Activated CD8-positive, alpha-beta memory T cell treated with anti-CD3 and anti-CD28 coated beads for 36 hours (primary cell): ENCODE data around the gene PRKCH. TPM values are rescaled to one million over a fixed set of nuclear protein-coding genes. Genes with fewer than 3 reads are reported as not detected.

ENCODE experiments used
- CTCF ChIA-PET: fragments of 350-600 bp; sonication (Branson Sonifier 250); formaldehyde crosslinking; loops from one replicate; lab custom pipeline; 2021; ENCODE audit warnings: antibody characterized with exemption; lab: Charles Lee
- POLR2A ChIA-PET: fragments of 350-600 bp; sonication (Branson Sonifier 250); formaldehyde crosslinking; loops from one replicate; lab custom pipeline; 2021; ENCODE audit warnings: antibody characterized with exemption; lab: Charles Lee
- total RNA-seq, 2 experiments: library from RNA; stranded (reverse); gene quantifications; one replicate each; pipeline ENCODE4 v1.2.3, GENCODE V29; 2021

The PRKCH gene
- total RNA-seq, 2 experiments from 2014 or later = 185 to 189 TPM

DNA sequence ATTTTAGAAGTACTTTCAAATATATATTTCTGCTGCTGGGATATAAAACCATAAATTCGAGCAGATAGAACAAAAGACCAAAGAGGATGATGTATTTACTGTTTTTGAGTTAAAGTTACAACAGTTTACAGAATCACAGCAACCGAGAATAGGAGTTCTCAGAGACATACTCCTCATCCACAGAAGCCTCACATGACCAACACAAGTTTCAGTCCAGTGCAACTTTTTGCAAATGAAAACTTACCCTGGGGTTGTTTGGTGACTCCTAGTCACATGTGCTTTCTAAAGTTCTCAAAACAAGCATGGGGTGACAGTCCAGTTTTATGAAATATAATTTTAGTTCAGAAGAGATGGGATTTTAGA is 117.1 kb downstream of the PRKCH start:
- ChIA-PET CTCF (interaction anchor here (1.5 kb wide), 1 partner anchor 87 kb away, joined by 3 read pairs; no protein-coding TSS in a partner anchor), POLR2A (no interaction called here)

DNA sequence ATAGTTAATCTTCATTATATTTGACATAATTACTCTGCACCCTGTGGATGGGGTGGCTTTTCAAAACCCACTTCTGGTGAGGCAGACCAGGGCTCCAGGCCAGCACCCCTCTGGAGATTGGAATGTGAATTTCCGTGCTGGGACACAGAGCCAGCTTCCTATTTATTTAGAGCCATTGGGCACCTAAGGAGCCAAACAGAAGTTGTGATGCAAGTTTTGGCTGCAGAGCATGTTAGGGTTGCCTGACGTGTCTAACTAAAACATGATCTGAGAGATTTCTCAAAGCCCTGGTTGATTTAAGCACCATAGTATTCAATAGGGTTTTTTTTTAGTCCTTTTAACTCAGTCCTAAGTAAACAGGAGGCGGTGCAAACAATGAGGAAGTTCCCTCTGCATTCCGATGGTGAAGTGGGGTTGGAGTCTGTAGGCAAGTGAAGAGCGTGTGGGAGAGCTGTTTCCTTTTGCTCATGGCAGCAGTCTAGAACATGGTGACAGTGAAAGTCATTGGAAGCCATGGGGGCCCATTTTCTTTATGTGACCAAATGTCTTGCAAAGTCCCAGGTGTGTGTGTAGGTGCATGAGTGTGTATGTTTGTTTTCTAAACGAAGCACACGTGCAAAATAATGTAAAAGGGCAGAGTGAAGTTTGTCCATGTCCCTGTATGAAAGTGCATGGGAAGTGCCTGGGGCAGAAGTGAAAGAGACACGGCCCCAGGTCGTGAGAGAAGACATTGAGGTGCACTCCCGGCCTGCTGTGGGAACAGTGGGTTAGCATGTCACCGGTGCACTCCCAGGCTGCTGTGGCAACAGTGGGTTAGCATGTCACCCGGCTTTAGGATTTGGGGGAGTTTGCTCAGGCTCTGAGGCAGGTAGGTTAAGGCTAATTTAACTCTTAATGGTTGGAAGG is 117.7 kb downstream of the PRKCH start:
- ChIA-PET POLR2A (no interaction called here), CTCF (interaction anchor here (1.4 to 1.5 kb wide), 3 partner anchors 11 to 88 kb away, joined by 3 to 6 read pairs (median 3); no protein-coding TSS in a partner anchor)

DNA sequence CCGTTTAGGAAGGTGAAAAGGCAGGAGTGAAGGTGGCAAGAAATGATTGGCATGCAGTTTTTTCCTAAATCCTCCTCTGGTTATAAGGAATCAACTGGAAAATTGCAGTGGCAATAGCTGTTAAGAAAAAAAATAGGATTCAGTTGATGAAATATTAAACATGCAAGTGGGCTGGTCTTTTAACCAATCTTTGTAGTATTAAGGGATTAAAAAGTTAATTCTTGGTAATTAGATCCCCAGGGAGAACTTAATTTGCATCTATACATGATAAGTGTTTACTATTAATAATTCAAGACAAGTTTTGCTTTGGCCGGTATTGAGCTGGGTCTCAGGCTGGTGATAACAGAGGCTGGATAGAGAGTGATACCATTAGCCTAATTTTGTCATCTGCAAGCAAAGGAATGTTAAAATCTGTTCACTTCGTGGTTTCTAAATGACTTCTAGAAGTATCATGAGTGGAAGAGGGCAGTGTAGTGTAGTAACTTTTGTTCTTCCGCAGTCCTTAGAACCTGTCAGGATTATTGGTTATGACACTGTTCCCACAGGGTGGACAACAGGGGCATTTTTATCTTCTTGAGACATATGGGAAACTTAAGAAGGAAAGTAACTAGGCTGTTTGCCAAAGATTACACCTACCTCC is 118.5 kb downstream of the PRKCH start:
- ChIA-PET POLR2A (interaction anchor here (0.7 kb wide), 1 partner anchor 1843 kb away, joined by 3 read pairs; no protein-coding TSS in a partner anchor), CTCF (interaction anchor here (1.4 to 1.5 kb wide), 3 partner anchors 10 to 88 kb away, joined by 3 to 6 read pairs (median 3); no protein-coding TSS in a partner anchor)

DNA sequence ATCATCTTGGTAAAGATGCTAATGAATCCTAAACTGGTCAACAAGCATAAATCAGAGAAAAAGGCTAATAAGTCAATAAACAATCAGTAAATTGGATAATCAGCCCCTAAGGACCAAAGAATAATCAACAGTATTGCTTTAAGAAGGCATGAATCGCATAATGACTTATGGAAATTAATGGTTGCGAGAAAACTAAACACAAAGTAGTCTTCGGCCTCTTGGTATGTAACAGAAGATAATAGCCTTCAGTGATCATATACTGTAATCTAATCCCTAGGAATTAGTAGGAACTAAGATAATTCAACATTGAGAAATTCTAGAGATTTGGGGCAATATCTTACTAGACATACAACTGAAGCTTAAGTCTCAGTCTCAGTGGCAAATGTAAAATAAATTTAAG is 122.1 kb downstream of the PRKCH start:
- ChIA-PET CTCF (no interaction called here), POLR2A (interaction anchor here (0.9 kb wide), 1 partner anchor 58 kb away, joined by 3 read pairs; no protein-coding TSS in a partner anchor)

DNA sequence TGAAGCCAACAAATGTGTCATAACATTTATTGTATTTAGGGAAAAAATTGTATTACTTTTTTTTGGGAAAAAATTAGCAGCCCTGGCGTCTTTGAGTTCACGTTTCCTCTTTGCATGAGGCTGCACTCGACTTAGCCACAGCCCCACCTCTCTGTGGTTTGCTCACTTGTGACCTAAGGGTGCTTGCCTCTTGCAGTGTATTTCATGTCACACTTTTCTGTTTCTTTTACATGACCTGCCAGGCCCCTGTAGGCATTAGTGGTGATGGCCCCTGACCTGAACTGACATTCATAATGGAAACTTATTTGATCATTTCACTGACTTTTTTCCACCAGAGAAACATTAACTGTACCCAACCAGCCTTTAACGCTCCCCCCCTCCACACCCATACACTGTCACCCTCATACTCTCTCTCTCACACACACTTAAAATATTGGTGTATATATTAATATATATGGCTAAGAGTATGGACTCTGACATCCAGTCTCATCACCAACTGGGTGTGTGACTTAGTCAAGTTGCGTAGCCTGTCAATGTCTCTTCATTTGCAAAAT is 122.9 kb downstream of the PRKCH start:
- ChIA-PET POLR2A (no interaction called here), CTCF (no interaction called here)

DNA sequence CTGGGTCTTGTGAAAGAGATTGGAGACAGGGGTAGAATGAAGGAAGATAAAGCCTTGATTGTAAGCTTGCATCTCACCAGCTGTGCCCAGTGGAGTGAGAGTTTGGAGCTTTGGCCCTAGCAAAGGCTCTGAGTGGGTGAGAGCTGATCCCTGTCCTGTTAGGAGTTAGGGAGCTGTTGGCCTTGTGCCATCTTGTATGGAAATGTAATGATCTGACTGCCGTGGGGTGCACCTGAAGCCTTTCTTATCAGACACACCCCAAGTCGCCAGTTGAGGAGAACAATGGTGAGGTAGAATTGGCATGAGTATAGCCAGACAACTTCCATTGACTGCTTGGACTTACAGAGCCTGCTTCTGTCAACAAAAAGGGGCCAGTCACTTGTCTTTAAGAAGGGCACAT is 130.1 kb downstream of the PRKCH start:
- ChIA-PET CTCF (interaction anchor here (0.9 to 1.4 kb wide), 4 partner anchors 19 to 129 kb away, joined by 3 to 5 read pairs (median 4); no protein-coding TSS in a partner anchor), POLR2A (no interaction called here)

DNA sequence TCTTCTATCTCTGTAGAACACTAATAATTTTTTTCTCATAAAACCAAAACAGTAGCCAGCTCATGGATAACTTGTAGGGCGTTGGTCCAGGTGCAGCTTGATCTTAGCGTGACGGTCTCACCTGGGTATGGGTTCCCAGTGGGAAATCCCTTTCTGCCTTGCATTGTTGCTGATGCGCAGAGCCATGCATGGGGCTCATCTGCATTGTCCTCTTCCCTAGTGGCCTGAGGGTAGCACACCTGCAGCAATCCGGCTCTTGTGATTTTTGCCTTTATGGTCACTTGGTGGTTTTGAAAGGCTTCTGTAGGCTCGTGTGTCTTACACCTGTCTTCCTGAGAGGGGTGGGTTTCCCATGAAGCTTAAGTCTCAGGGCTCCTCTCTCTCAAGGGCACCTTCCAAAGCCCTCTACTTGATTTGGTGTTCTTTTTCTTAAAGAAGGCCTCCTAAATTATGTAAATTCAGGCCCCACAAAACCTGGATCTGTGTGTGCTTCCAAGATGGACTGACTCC is 130.6 kb downstream of the PRKCH start:
- CTCF ChIA-PET = interaction anchor here (0.9 to 1.4 kb wide), 6 partner anchors 19 to 130 kb away, joined by 3 to 5 read pairs (median 4); no protein-coding TSS in a partner anchor

DNA sequence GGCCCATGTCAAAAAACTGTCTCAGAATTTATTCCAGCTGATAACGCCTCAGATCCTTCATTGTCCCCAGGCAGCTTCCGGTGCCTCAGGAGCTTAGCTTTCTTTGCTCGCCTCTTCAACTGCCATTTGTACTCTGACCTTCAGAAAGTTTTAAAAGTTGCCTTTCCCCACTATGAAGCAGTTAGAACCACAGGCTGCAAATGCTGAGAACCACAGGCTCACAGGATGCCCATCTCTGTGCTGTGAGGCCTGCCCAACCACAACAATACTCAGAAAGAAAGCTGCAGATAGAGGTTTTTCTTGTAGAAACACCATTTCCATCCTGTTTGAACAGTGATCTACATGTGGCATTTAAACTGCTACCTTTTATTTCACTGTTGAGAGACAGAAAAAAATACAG is 131.1 kb downstream of the PRKCH start:
- ChIA-PET CTCF (interaction anchor here (0.5 to 1.4 kb wide), 6 partner anchors 10 to 385 kb away, joined by 3 to 5 read pairs (median 3); no protein-coding TSS in a partner anchor), POLR2A (interaction anchor here (0.6 to 1.0 kb wide), 3 partner anchors 120 to 129 kb away, joined by 3 to 4 read pairs (median 3); no protein-coding TSS in a partner anchor)

More for the DNA sequence above, 130.6 kb downstream of the PRKCH start:
- POLR2A ChIA-PET = interaction anchor here (0.6 to 1.0 kb wide), 3 partner anchors 119 to 129 kb away, joined by 3 to 4 read pairs (median 3); no protein-coding TSS in a partner anchor

DNA sequence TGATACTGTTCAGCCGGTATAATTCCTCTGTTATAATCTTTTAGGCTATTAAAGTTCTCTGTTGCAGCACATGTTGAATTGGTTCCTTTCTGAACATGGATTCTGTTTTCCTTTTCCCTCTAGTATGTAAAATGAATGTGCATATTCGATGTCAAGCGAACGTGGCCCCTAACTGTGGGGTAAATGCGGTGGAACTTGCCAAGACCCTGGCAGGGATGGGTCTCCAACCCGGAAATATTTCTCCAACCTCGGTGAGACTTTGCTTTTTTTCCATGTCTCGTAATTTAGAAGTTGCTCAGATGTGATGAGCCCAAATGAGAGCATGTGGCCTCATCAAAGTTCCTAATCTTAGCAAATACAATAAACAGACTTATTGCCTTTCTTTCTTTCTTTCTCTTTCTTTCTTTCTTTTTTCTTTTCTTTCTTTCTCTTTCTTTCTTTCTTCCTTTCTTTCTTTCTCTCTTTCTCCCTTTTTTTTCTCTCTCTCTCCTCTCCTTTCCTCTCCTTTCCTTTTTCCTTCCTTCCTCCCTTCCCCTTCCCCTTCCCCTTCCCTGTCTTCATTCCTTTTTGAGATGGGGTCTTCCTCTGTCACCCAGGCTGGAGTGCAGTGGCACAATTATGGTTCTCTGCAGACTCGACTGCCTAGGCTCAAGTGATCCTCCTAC is 131.9 kb downstream of the PRKCH start:
- ChIA-PET CTCF (interaction anchor here (0.5 to 1.4 kb wide), 6 partner anchors 9 to 384 kb away, joined by 3 to 5 read pairs (median 3); no protein-coding TSS in a partner anchor), POLR2A (no interaction called here)

DNA sequence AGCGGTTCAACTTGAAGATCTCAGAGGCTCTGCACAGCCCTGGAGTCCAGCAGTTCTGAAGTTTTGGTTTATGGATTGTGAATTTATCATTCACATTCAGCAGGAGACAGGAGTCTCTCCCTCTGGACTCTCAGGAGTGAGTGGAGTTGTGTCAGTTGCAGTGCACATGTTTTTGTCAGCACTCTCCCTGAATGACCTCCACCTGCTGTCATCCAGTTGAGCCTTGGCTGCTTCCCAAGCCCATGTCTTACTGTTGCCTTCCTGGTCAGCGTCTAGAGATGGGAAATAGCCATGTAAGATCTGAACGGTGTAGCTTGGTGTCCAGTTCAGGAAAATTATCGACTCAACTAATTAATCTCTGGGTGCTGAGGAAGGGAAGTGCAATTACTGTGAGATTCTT is 133.2 kb downstream of the PRKCH start:
- ChIA-PET CTCF (interaction anchor here (0.7 kb wide), 1 partner anchor 97 kb away, joined by 3 read pairs; no protein-coding TSS in a partner anchor), POLR2A (interaction anchor here (0.7 kb wide), 1 partner anchor 167 kb away, joined by 7 read pairs; no protein-coding TSS in a partner anchor)

DNA sequence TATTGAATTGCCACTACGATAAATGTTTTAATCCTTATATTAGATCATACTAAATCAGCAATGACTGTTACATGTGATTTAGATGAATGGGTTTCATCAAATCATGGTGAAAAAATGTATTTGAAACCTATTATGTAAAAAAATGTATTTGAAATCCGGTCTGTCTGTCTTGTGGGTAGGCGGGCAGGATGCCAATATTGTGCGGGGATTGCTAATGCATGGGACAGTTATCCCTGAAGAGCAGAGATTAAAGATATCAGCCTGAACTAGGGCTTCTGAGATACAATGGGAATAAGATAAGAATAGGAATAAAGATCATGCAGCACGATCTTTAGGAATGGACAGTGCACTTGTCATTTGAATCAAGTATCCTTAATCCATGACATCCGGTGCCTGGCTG is 134.0 kb downstream of the PRKCH start:
- ChIA-PET POLR2A (no interaction called here), CTCF (interaction anchor here (0.8 to 1.8 kb wide), 3 partner anchors 13 to 382 kb away, joined by 3 to 5 read pairs (median 4); no protein-coding TSS in a partner anchor)

DNA sequence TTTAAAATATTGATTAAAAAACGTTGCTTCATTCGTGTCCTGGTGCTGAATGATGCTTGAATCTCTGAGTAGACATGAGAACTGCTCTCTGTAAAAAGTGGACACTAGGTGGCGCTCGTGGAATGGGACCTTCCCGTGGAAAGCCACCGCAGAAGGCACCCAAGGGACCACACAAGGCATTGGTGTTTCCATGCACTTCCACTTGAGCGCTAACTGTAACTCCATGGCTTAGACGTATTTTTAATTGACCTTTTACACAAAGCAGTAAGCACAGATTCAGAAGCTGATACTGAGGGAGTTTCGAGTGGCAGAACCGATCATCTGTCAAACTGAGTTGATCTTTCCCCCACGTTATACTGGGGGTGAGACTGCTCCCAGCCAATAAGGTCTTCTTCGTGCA is 135.3 kb downstream of the PRKCH start:
- POLR2A ChIA-PET = no interaction called here
- CTCF ChIA-PET = interaction anchor here (0.6 to 1.8 kb wide), 4 partner anchors 28 to 381 kb away, joined by 3 to 5 read pairs (median 4); no protein-coding TSS in a partner anchor

DNA sequence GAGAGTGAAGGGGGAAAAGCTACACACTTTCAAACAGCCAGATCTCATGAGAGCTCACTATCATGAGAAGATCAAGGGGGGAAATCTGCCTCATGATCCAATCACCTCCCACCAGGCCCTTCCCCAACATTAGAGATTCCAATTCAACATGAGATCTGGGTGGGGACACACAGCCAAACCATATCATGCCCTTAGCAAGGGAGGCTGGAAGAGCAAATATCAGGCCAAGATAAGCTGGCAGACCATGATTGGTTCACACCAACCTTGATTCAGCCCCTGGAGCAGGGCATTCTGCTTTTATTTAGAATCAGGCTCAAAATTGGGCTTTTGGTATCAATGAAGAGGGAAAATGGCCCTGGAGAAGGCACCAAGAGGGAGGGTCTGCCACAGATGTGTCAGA is 137.4 kb downstream of the PRKCH start:
- ChIA-PET POLR2A (no interaction called here), CTCF (interaction anchor here (1.2 kb wide), 1 partner anchor 379 kb away, joined by 3 read pairs; no protein-coding TSS in a partner anchor)

DNA sequence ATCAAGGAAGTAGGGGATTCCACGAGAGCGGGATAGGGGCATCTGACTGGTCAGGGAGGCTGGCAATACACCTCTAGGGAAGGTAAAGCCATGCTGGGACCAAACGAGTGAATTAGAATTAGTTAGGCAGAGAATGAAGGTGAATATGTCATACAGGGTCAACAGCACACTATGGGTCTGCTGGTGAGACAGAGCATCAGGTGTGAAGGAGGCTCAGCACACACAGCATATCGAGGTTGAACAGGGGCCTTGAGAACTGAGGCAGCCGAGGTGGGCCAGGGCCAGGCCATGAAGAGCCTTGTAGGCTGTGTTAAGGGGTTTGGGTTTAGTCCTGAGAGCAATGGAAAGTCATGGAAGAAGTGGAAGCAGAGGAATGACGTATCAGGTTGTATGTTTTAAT is 137.8 kb downstream of the PRKCH start:
- CTCF ChIA-PET = interaction anchor here (1.2 to 3.2 kb wide), 2 partner anchors 378 to 379 kb away, joined by 3 to 19 read pairs; no protein-coding TSS in a partner anchor
- POLR2A ChIA-PET = no interaction called here

DNA sequence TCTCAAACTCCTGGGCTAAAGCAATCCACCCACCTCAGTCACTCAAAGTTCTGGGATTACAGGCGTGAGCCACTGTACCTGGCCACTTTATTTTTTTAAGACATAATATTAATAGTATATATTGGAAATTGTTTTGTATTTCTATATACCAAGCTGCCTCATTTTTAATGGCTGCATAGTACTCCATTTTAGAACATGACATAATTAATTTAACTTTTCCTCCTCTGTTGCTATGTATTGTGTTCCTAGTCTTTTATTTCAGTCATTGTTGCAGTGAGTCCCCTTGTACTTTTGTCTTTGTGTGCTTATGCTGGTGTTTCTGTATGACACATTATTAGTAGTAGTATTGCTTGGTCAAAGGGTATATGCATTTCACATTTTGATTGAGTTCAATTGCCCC is 138.7 kb downstream of the PRKCH start:
- ChIA-PET POLR2A (interaction anchor here (0.5 kb wide), 1 partner anchor 131 kb away, joined by 5 read pairs; no protein-coding TSS in a partner anchor), CTCF (interaction anchor here (1.4 to 3.2 kb wide), 4 partner anchors 11 to 378 kb away, joined by 3 to 19 read pairs (median 5); no protein-coding TSS in a partner anchor)

DNA sequence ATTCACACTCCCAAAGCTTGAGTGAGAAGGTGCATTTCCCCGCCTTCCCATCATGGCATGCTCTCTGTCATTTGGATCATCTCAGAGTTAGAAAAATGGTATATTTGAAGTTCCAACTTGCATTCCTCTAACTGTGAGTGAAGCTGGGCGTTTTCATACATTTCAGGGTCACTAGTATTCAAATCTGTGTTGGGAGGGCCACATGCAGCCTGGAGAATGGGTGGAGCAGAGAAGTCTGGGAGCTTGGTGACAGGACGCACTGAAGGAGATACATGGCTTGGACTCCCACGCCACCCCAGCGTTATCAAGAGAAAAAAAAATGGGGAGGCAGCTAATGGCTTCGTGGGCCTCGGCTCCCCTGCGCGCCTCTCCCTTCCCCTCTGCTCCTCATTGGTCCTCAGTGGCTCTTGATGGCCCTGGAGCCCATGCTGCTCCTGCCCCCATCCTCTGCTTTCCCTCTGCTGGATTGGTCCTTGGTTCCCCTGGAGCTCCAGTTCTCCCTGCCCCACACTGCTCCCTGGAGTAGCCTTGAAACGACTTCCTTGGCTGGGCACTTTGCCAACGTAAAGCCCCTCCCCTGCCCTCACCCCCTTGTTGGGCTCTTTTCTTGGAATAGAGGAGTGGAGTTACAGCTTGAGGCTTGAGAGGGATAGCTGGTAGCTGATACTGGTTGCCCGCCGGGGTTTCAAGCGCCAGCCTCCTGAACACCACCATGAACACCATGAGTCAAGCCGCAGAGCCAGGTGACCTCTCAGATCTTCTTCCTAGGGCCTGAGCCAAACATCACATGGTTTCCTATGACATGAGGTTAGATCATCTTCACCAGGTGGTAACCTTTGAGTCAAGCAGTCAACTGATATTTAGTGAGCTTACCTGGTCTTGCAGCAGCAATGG is 139.6 kb downstream of the PRKCH start:
- ChIA-PET CTCF (interaction anchor here (0.7 to 3.2 kb wide), 6 partner anchors 8 to 377 kb away, joined by 3 to 19 read pairs (median 4); no protein-coding TSS in a partner anchor), POLR2A (no interaction called here)
